ENCODE results near the gene NRXN3. TPM values are rescaled to one million over a fixed set of nuclear protein-coding genes. Genes with fewer than 3 reads are reported as not detected.

The NRXN3 gene
- total and polyA plus RNA-seq, 2 donors (not counting 1 experiment from before 2014, with no cell fraction given): not detected

- Histone ChIP-seq H3K27ac (ENCODE audit: low read length in 2 of 2) (no peak overlapping the region), H3K36me3 (replicated peaks in 1 of 2; ENCODE audit: control extremely low read depth in 1 of 2, control insufficient read depth in 1 of 2, extremely low read depth in 1 of 2, insufficient read depth in 2 of 2, low read length in 1 of 2) (no peaks in the 10 kb centered on the region), H3K4me2 (replicated peaks; ENCODE audit: low read depth, low read length, poor library complexity, severe bottlenecking) (no peak overlapping the region), H3K9me3 (ENCODE audit: control extremely low read depth in 1 of 3, control insufficient read depth in 2 of 3, insufficient read depth in 1 of 3, low read length in 2 of 3) (no peaks in the 10 kb centered on the region), H2AFZ (ENCODE audit: insufficient read depth, low read depth, low read length, poor library complexity, severe bottlenecking) (no peak overlapping the region), H3K4me3 (ENCODE audit: control extremely low read depth in 1 of 5, extremely low read depth in 1 of 5, insufficient read depth in 1 of 5, low read depth in 2 of 5, low read length in 4 of 5) (no peak overlapping the region), H3K9ac (ENCODE audit: low read length) (no peak overlapping the region), H3K27me3 (replicated peaks in 1 of 4; ENCODE audit: control extremely low read depth in 1 of 4, control insufficient read depth in 3 of 4, insufficient read depth in 4 of 4, low read length in 3 of 4) (no peaks in the 10 kb centered on the region), H4K20me1 (ENCODE audit: control insufficient read depth, insufficient read depth, low read length, poor library complexity, severe bottlenecking) (no peaks in the 10 kb centered on the region), H3K79me2 (ENCODE audit: control insufficient read depth, insufficient read depth, low read length) (no peaks in the 10 kb centered on the region), H3K4me1 (ENCODE audit: control insufficient read depth in 2 of 2, insufficient read depth in 2 of 2, low read length in 2 of 2) (no peaks in the 10 kb centered on the region)
- TF ChIP-seq EZH2 (IDR thresholded peaks at IDR 0.05; ENCODE audit: borderline replicate concordance, insufficient read depth, low read depth, low read length, poor library complexity, severe bottlenecking) (no peak), CTCF (IDR thresholded peaks at IDR 0.05) (no peak)
- Mint-ChIP-seq H3K4me1 (no peaks in the 10 kb centered on the region), H3K4me3 (no peak overlapping the region), H3K27ac (no peak overlapping the region), H3K27me3 (no peaks in the 10 kb centered on the region), H3K9me3 (ENCODE audit: insufficient read depth) (peaks cover 5% of the 10 kb centered on the region)
- intact Hi-C loops (cut with micrococcal nuclease): no loop called here
- ChIA-PET POLR2A (no interaction called here), CTCF (no interaction called here)
- DNase-seq (no peak), ATAC-seq (ENCODE audit: low read depth) (no peak)
- 83% methylated on average over 3 of the region's 4 CpGs for WGBS (ENCODE audit: insufficient coverage)
These were observed 995.4 kb downstream of the NRXN3 start for GRCh38 chr14:79165471-79166090.

DNA sequence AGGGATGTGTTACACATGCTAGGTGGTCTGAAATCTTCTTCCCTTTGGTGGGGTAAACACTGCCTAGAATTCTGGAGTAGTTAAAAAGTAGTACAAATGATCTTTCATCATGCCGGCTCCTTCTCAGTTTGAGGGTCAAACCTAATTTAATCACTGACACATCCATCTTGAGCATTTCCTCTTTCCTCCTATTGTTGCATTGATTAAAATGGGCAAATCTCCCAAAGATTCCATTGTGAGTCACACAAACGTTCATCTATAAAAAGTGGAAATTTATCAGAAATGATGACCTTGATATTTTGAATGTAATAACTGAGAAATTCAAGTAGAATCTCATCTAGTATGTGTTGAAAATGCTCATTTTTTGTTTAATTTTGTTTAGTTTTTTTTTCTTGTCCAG is 996.0 kb downstream of the NRXN3 start:
- no peaks in the 10 kb centered on the region for H3K4me1 Mint-ChIP-seq
- WGBS (ENCODE audit: insufficient coverage): no CpG with 5 or more reads among the region's 2 CpGs
- no peak overlapping the region for H2AFZ ChIP-seq (ENCODE audit: insufficient read depth, low read depth, low read length, poor library complexity, severe bottlenecking)
- peaks cover 5% of the 10 kb centered on the region for H3K9me3 Mint-ChIP-seq (ENCODE audit: insufficient read depth)
- H4K20me1 ChIP-seq (ENCODE audit: control insufficient read depth, insufficient read depth, low read length, poor library complexity, severe bottlenecking): no peaks in the 10 kb centered on the region
- no peaks in the 10 kb centered on the region for H3K4me1 ChIP-seq (ENCODE audit: control insufficient read depth in 2 of 2, insufficient read depth in 2 of 2, low read length in 2 of 2)
- no peak overlapping the region for H3K27ac Mint-ChIP-seq
- H3K9ac ChIP-seq (ENCODE audit: low read length): no peak overlapping the region
- H3K36me3 ChIP-seq (replicated peaks in 1 of 2; ENCODE audit: control extremely low read depth in 1 of 2, control insufficient read depth in 1 of 2, extremely low read depth in 1 of 2, insufficient read depth in 2 of 2, low read length in 1 of 2): no peaks in the 10 kb centered on the region
- ChIA-PET POLR2A (no interaction called here), CTCF (no interaction called here)
- ATAC-seq (ENCODE audit: low read depth) (no peak), DNase-seq (no peak)
- H3K27me3 ChIP-seq (replicated peaks in 1 of 4; ENCODE audit: control extremely low read depth in 1 of 4, control insufficient read depth in 3 of 4, insufficient read depth in 4 of 4, low read length in 3 of 4): no peaks in the 10 kb centered on the region
- no peaks in the 10 kb centered on the region for H3K27me3 Mint-ChIP-seq
- H3K4me2 ChIP-seq (replicated peaks; ENCODE audit: low read depth, low read length, poor library complexity, severe bottlenecking): no peak overlapping the region
- intact Hi-C loops (cut with micrococcal nuclease): no loop called here
- H3K27ac ChIP-seq (ENCODE audit: low read length in 2 of 2): no peak overlapping the region
- no peak overlapping the region for H3K4me3 Mint-ChIP-seq
- no peaks in the 10 kb centered on the region for H3K79me2 ChIP-seq (ENCODE audit: control insufficient read depth, insufficient read depth, low read length)
- TF ChIP-seq CTCF (IDR thresholded peaks at IDR 0.05): no peak
- no peak for TF ChIP-seq EZH2 (IDR thresholded peaks at IDR 0.05; ENCODE audit: borderline replicate concordance, insufficient read depth, low read depth, low read length, poor library complexity, severe bottlenecking)
- no peaks in the 10 kb centered on the region for H3K9me3 ChIP-seq (ENCODE audit: control extremely low read depth in 1 of 3, control insufficient read depth in 2 of 3, insufficient read depth in 1 of 3, low read length in 2 of 3)
- H3K4me3 ChIP-seq (ENCODE audit: control extremely low read depth in 1 of 5, extremely low read depth in 1 of 5, insufficient read depth in 1 of 5, low read depth in 2 of 5, low read length in 4 of 5): no peak overlapping the region
